GM18858 (cell line): ENCODE data around the gene SAA1.

Experiments
- ATAC-seq: cut with Tn5 transposase; IDR thresholded peaks from one replicate; pipeline ENCODE4 v1.9.1; 2021; ENCODE audit not compliant: unreplicated experiment

The SAA1 gene

DNA sequence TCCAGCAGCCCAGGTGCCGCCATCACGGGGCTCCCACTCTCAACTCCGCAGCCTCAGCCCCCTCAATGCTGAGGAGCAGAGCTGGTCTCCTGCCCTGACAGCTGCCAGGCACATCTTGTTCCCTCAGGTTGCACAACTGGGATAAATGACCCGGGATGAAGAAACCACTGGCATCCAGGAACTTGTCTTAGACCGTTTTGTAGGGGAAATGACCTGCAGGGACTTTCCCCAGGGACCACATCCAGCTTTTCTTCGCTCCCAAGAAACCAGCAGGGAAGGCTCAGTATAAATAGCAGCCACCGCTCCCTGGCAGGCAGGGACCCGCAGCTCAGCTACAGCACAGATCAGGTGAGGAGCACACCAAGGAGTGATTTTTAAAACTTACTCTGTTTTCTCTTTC lies at the start of gene SAA1:
SAA1 (plus strand) TSS at position 316 of the 400 bp plus-strand sequence. CDS start 624 bp downstream, outside the sequence.
- no peak for ATAC-seq

DNA sequence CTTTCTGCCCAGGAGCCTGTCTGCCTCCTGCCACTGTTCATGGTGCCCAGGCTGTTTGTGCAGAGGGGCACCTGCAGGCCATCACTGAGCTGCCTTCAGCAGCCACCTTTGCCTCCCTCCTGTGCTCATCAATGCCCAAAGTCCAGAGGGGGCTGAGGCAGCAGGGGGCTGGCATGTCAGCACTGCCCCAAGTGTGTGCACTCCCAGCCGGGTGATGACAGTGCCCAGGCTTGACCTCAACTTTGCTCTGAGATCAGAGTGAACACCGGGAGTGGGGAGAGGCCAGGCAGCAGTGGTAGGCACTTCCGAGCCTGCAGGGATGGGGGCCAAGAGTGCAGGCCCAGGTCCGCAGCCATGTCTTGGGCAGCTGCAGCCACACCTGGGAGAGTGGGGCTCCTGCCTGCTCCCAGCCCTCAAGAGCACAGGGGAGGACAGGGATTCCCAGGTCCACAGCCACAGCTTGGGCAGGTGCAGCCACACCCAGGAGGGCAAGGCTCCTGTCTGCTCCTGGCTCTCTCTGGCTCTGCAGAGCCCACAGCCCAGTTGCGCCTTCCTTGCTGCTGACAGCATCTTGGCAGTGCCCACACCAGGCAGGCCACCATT lies 44.7 kb upstream of the SAA1 start:
- no peak for ATAC-seq

DNA sequence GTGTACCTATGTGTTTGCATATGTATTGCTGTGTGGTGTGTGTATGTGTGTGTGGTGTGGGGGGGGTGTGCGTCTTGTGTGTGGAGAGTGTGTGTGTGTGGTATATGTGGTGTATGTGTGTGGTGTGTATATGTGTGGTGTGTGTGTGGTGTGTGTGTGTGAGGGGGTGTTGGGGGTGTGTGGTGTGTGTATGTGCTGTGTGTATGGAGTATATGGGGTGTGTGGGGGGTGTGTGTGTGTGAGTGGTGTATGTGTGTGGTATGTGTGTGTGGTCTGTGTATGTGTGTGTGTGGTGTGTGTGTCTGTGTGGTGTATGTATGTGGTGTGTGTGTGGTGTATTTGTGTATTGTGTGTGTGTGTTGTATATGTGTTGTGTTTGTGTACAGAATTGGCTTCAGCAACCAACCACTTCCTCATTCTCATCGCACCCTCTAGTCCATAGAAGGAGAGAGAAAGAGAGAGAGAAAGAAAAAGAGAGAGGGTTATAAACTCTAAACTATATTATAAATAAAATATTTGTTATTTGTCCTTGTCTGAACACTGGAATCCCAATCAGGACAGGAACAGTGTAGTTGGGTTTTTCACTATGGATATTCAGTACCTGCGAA lies 43.1 kb upstream of the SAA1 start:
- ATAC-seq: no peak

DNA sequence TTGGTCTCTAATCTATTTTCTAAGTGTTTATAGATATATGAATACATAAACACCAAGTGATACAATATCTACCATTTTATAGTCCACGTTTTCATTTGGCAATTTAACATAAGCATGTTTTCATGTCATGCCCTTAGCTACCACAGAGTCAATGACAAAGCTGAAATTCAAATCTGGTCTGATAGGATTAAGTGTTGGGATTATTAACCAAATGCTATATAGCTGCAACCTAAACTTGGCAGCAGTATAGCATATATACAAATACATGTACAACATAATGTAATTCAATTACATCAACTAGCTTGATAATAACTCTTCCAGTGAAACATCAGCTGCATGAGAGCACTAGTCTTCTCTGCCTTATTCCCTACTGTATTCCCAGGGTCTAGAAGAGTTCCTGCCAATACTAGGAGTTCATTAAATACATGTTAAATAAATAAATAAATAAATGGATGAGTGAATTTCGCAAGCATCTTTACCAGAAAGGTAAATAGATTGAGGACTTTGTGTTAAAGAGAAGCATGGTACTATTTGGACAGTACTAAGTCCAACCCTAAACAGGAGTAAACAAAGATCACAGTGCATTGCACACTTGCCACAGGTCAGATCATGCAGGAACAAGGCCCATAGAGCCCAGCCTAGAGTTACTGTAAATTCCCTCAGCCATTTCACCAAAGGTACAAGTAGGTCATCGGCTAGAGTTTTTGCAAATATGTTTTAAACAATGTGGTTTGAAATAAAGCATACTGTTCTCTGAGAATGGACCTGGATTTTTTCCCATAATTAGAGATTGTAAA lies 42.3 kb upstream of the SAA1 start:
- no peak for ATAC-seq

DNA sequence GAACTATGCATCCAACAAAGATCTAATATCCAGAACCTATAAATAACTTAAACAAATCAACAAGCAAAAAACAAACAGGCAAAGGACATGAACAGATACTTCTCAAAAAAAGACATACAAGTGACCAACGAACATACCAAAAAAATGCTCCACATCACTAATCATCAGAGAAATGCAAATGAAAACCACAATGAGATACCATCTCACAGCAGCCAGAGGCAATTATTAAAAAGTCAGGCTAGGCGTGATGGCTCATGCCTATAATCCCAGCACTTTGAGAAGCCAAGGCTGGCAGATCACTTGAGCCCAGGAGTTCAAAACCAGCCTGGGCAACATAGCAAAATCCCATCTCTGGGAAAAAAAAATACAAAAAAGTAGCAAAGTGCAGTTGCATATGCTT lies 40.2 kb upstream of the SAA1 start:
- no peak for ATAC-seq

DNA sequence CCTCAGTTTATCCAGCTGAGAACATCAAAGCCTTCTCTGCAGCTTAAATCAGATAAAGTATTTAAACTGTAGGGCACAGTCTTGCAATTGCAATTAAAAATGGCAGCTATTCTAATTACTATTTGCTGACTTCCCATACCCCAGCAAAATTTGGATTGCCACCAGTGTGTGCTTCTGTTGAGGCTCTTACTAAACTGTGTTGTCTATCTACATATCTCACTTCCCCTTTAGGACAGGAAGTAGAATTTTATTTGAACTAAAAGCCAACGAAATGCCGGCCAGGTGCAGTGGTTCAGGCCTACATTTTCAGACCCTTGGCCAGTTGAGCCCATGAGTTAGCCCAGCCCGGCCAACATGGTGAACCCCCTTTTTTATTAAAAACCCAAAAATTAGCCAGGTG lies 36.6 kb upstream of the SAA1 start:
- ATAC-seq: peak; percentile 89

DNA sequence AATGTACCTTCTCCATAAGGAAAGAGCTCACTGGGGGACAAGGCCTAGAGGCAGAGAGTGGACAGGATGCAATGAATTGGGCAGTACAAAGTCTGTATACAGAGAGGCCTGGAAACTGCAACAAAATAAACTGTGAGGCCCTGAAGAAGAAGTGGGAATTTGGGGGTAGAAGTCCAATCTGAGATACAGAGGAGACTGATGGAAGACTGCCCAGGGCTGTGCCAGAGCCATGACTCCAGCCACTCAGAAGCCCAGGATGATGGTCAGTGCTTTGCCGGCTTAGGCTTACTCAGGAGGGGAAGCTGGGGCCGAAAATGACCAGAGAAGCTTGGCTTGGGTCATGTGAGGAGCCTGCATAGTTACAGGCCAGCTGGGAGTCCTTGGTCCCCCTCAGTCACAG lies 35.2 kb upstream of the SAA1 start:
- no peak for ATAC-seq

DNA sequence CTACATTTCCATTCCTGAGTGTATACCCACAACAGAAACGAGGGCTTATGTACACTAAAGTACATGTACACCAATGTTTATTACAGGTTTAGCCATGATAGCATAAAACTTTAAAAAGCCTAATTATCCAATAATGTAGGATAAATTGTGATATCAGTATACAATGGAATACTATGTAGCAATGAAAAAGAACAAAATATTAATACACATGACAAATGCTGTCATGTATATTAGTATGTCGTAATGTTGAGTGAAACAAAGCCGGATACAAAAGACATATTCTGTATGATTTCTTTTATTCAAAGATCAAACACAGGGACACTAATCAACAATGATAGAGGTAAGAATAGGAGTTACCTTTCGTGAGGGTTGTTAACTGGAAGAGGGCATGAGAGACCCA lies 32.2 kb upstream of the SAA1 start:
- no peak for ATAC-seq

DNA sequence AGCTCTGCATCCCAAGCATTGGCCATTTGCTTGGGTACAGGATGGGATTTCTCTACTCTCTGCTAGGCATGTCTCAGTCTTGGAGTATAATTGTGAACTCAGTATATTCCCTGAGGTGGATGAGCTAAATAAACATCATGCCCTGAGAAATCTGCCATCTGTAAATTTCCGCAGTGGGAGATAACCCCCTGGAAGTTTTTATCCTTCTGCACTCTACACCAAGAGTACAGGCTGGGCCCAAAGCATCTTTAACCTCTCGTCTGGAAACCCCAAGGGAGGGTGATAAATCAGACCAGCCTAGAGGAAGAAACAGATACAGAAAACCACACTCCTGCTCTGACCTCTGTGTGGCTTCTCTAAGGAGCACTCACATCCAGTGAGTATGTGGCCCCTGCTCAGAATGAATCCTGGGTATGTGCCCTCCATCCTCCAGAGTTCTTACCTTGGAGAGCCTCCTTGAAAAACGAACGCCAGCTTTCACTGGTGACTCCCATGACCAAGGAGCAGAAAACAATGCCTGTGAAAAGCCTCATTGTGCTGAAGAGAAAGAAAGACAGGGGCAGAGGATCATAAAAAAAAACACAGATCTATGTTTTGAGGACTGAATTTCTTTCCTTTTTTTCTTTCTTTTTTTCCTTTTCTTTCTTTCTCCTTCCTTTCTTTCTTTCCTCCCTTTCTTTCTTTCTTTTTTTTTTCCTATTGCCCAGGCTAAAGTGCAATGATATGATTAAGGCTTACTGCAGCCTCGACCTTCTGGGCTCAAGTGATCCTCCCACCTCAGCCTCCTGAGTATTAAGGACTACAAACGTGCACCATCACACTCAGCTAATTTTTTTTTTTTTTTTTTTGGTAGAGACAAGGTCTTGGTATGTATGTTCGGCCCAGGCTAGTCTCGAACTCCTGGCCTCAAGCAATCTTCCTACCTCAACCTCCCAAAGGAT lies 30.4 kb upstream of the SAA1 start:
- no peak for ATAC-seq

DNA sequence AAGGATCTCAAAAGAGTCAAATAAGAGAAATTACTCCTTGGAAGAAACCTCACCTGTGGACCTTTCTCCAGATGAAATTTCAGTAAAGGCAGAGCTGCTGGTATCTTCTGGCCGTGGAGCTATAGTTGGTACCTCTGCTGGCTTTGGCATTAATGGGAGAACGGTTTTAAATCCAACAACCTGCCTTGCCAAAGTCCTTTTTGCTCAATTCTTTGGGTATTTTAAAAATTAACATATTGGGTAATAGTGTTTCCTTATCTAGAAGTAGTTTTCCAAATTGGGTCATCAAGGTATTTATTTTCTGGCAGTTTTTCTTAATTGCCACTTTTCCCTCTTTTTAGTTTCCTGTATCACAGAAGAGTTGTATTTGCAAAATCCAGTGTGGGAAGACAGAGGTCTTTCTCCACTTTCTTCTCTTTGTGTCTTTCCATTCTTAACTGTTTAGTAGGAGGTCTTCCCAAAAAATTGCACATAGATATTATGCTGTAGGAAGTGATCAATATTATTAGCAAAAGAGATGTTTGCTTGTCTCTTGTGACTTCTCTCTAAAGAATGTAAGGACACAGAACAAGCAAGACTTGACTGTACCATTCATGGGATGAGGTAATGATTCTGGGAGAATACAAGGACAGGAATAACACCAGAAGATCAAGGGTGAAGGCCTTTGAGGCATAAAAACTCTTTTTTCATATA lies 29.3 kb upstream of the SAA1 start, which contains the start of gene SAA4:
SAA4 (minus strand) TSS at position 139 of the 693 bp plus-strand sequence. CDS start 876 bp downstream, outside the sequence.
- no peak for ATAC-seq

DNA sequence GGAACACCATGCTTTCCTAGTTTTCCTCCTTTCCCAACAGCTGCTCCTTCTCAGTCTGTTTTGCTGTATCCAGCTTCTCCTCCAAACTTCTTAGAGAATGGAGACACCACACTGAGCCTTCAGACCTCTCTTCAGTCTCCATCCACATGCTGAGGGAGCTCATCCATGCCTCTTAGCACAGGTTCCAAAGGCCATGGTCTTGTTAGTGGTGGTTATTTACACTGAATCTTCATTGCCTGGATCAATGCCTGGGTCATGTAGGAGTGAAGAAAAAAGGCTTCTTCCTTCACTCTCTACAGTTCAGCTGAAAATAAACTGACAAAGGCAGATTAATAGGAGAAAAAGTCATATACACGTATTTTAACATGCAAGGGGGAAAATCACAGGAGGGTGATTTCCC lies 26.4 kb upstream of the SAA1 start:
- no peak for ATAC-seq

DNA sequence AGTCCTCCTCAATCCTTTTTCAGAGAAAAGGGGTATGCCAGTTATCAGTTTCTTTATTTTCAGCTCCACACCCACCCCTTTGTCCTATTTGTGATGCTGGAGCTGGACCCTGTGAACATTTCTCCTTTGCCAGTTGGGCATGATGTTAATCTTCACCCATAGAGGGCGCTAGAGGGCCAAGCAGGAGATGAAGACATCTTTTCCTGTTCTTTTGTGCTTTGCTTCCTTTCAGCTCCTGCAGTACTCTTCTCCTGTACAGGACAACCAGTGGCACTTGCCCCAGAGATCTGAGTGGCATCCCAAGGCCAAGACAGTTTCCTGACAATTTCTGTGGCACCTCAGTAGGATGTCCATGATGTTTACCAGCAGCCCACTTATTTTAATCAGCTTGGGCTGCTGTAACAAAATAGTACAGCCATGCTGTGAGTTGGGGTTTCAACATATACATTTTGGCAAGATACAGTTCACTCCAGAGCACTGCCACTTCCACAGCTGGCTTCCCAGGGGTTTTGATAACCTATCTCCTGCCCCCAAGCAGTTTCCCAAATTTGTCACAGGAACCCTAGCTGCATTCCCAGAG lies 22.2 kb upstream of the SAA1 start:
- ATAC-seq: no peak

DNA sequence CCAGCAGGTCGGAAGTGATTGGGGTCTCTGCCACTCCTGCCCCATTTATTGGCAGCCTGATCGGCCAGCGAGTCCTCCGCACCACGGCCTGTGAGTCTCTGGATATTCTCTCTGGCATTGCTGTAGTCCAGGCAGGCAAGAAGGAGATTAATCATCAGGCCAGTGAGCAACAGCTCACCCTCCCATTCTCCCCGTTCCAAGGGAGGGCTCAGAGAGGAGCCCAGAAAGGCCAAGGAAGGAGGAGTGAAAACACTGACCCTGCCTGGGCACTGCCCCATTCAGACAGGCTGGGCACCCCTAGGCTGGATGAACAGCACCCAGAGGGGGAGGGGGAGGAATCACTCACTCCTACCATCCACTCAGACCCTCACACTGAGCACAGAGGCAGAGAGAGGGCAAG lies 20.7 kb upstream of the SAA1 start:
- no peak for ATAC-seq

DNA sequence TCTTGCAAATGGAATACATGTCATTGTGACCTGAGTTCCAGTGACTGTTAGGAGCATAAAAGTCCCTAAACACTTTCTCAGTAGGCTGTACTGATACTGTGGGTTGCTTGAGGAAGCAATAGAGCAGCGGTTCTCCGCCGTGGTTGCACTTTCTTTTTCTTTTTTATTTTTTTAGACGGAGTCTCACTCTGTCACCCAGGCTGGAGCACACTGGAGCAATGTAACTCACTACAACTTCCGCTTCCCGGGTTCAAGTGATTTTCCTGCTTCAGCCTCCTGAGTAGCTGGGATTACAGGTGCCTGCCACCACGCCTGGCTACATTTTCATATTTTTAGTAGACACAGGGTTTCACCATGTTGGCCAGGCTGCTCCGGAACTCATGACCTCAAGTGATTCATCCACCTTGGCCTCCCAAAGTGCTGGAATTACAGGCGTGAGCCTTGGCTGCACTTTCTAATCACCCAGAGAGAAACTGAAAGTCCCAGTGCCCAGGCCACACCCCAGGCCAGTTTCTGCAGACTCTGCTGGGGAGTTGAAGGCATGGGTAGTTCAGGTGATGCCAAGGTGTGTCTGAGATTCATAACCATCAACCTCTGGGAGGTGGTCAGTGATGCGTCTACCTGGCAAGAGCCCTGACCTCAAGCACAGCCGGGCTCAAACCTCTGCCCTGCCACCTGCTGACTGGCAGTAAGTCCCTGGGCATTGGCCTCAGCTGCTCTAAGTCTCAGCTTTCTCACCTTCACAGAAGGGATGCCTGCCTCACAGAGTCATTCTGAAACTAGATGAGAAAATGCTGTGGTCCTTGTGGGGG lies 19.5 kb upstream of the SAA1 start:
- peak; percentile 69 for ATAC-seq

DNA sequence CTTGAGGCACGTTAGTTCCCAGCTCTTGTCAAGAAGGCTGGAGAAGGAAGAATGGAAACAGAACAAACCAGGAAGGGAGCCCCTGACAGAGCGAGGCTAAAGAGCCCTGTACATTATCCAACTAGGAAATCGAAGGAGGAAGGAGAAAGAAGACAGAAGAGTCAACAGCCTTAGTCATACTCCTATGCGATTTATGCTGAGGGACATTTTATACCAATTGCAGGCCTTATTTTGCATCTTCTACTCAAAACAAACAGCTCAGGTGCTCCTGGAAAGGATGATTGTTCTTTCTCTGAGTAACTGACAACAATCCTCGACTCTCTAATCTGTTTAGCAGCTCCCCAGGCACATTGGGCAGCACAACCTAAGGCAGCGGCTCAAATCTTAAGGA lies 18.9 kb upstream of the SAA1 start:
- peak; percentile 14 for ATAC-seq

DNA sequence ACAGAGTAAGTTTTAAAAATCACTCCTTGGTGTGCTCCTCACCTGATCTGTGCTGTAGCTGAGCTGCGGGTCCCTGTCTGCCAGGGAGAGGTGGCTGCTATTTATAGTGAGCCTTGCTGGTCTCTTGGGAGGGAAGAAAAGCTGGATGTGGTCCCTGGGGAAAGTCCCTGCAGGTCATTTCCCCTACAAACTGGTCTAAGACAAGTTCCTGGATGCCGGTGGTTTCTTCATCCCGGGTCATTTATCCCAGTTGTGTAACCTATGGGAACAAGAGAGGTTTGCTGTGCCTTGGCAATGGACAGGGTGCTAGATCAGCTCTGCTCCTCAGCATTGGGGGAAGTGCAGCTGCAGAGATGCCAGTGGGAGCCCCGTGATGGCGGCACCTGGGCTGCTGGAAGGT lies 17.5 kb upstream of the SAA1 start, which contains the start of gene SAA2:
SAA2 (minus strand) TSS at position 108 of the 400 bp plus-strand sequence. CDS start 657 bp downstream, outside the sequence.
- ATAC-seq: no peak

DNA sequence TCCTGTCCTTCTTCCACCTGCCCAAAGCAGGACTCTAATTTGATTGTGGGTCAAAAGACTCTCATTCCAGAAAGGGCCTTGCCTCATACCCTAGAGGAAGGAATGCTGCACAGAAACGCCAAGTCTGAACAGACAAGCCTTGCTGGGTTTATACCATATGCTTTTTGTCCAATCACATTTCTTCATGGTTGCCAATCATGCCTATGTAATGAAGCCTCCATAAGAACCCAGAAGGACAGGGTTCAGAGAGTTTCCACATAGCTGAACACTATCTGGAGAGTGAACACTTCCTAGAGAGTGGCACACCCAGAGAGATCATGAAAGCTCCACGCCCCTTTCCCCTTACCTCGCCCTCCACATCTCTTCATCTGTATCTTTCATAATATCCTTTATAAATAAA lies 12.8 kb upstream of the SAA1 start:
- no peak for ATAC-seq

DNA sequence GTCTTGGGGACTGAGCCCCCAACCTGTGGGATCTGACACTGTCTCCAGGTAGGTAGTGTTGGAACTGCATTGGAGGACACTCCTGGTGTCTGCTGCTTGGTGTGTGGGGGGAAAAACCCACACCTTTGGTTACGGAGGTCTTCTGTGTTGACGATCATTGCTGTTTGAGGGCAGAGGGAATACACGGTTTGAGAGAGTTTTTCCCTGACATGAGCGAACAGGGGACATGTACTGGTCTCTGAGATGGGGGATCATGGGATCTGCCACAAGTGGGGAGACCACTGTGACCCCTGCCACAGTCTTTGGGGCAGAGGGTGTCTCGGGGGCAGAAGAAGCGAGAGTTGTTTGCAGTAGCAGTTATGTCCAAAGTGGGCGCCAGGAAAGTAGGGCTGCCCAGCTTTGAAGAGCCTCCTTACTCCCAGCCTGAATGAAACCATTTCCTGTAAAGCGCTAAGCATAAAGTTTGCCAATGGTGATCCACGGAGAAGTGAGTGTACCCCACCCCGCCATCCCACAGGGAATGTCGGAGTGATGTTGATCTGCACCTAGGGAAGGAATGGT lies 12.2 kb upstream of the SAA1 start:
- ATAC-seq: no peak
